ENCODE results near the gene SNURF.
"Not testable (repeated sequence)": the region's sequence is repeated elsewhere in the genome, so short reads cannot be mapped to it uniquely, and the experiment has no call there.

SNURF gene

DNA sequence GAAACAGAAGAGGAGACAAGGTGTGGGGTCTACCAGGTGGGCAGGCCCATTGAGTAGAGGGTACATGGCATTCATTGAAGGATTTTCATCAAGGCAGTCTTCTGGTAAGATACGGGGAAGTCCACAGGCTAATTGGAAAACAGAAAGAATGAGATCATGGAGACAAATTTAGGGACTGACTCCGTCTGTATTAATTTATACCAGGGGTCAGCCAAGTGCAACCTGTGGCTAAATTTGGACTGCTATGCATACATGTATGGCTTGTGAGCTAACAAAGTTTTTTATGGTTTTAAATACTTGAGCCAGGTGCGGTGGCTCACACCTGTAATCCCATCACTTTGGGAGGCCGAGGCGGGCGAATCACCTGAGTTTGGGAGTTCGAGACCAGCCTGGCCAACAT lies 21.1 kb upstream of the SNURF start:
- H3K4me3 ChIP-seq (ENCODE audit: low read depth, low read length) = no peak overlapping the region
- no peak for DNase-seq (ENCODE audit: low read depth)
- TF ChIP-seq, protein P1, sequence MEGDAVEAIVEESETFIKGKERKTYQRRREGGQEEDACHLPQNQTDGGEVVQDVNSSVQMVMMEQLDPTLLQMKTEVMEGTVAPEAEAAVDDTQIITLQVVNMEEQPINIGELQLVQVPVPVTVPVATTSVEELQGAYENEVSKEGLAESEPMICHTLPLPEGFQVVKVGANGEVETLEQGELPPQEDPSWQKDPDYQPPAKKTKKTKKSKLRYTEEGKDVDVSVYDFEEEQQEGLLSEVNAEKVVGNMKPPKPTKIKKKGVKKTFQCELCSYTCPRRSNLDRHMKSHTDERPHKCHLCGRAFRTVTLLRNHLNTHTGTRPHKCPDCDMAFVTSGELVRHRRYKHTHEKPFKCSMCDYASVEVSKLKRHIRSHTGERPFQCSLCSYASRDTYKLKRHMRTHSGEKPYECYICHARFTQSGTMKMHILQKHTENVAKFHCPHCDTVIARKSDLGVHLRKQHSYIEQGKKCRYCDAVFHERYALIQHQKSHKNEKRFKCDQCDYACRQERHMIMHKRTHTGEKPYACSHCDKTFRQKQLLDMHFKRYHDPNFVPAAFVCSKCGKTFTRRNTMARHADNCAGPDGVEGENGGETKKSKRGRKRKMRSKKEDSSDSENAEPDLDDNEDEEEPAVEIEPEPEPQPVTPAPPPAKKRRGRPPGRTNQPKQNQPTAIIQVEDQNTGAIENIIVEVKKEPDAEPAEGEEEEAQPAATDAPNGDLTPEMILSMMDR (IDR thresholded peaks at IDR 0.05; ENCODE audit: control insufficient read depth, extremely low read depth, insufficient read depth) = no peak

DNA sequence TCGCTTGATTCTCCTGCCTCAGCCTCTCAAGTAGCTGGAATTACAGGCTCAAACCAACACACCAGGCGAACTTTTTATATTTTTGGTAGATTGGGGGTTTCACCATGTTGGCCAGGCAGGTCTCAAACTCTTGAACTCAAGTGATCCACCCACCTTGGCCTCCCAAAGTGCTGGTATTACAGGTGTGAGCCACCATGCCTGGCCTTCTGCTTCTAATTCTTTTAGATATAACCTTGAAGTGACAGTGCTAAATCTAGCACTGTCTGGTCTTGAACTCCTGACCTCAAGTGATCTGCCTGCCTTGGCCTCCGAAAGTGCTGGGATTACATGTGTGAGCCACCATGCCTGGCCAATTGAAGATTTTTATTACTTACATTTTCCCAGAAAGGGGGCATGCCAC lies 16.6 kb upstream of the SNURF start:
- DNase-seq (ENCODE audit: low read depth); H3K4me3 ChIP-seq (ENCODE audit: low read depth, low read length): not testable (repeated sequence)

DNA sequence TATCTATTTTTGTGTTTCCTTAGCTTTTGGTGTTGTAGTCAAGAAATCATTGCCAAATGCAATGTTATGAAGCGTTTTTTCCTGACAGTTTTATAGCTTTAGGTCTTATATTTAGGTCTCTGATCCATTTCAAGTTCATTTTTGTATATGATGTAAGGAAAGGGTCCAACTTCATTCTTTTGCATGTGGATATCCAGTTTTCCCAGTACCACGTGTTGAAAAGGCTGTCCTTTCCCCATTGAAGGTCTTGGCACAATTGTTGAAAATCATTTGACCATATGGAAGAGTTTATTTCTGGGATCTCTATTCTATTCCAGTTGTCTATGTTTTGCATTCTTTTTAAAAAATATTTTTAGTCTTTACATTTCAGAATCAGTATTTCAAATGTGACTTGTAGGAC lies 14.6 kb upstream of the SNURF start:
- TF ChIP-seq, protein P1 (IDR thresholded peaks at IDR 0.05; ENCODE audit: control insufficient read depth, extremely low read depth, insufficient read depth) = no peak

DNA sequence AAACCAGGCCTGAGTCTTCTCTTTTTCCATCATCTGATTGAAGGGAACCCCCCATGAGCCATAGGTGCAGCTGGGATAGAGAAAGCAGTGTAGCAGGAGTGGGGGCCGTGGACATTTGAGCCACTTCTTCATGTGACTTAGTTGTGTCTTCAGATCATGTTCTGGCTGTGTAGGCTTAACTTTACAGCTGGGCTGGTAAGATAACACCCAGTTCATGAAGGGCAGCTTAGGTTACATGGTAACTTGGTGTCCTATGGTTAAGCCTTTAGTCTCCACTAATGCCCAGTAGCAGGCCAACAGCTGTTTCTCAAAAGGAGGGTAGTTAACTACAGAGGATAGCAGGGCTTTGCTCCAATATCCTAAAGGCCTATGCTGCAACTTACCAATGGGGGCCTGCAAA lies 11.4 kb upstream of the SNURF start:
- DNase-seq (ENCODE audit: low read depth) = no peak
- TF ChIP-seq, protein P1 (IDR thresholded peaks at IDR 0.05; ENCODE audit: control insufficient read depth, extremely low read depth, insufficient read depth) = no peak

More for the DNA sequence above, 14.6 kb upstream of the SNURF start:
- no peak overlapping the region for H3K4me3 ChIP-seq (ENCODE audit: low read depth, low read length)
- DNase-seq (ENCODE audit: low read depth) = no peak

DNA sequence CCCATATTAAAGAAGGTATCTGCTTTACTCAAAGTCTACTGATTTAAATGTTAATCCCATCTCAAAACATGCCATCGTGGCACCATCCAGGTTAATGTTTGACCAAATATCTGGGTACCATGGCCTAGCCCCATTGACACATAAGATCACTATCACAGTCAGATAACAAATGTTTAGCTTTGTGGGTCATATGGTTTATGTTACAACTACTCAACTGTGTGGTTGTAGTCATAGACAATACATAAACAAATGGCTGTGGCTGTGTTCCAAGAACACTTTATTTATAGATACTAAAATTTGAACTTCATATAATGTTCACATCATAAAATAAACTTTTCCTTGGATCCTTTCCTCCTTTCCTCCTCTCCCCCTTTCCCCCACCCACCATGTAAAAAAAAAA lies 9.8 kb upstream of the SNURF start:
- DNase-seq (ENCODE audit: low read depth) = peak; percentile 77
- TF ChIP-seq, protein P1 (IDR thresholded peaks at IDR 0.05; ENCODE audit: control insufficient read depth, extremely low read depth, insufficient read depth) = no peak
- no peak overlapping the region for H3K4me3 ChIP-seq (ENCODE audit: low read depth, low read length)

More for the DNA sequence above, 11.4 kb upstream of the SNURF start:
- H3K4me3 ChIP-seq (ENCODE audit: low read depth, low read length) = no peak overlapping the region

DNA sequence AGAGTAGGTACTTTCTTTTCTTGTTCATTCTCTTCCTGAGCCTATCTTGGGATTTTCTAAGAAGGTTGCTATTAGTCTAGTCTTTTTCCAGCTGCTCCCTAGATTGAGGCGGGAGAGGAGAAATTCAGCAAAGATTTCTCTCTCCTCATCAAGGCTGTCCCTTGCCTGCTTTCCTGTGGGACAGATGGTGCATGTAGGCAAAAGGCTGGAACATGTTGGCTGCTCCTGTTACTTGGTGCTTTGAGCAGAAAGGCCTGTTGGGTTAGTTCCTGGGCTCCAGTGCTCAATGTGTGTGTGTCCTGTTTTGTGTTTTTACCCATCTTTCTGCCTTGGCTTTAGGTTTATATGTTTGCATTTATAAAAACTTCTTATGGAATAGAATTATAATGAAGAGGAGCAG lies 9.1 kb upstream of the SNURF start:
- no peak overlapping the region for H3K4me3 ChIP-seq (ENCODE audit: low read depth, low read length)
- TF ChIP-seq, protein P1 (IDR thresholded peaks at IDR 0.05; ENCODE audit: control insufficient read depth, extremely low read depth, insufficient read depth) = no peak
- no peak for DNase-seq (ENCODE audit: low read depth)

DNA sequence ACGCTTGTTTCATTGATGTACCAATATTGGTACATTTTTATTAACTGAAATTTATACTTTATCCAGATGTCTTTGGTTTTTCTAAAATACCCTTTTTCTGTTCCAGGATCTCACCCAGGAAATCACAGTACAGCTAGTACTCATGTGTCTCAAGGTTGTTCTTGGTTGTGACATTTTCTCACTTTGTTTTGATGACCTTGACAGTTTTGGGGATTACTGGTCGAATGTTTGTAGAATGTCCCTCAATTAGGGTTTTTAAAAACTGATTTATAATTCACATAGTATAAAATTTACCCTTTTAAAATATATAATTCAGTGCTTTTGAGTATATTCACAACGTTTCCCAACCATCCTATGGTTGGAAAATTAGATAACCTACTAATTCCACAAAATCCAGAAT lies 6.3 kb upstream of the SNURF start:
- no peak for DNase-seq (ENCODE audit: low read depth)

More for the DNA sequence above, 6.3 kb upstream of the SNURF start:
- H3K4me3 ChIP-seq (ENCODE audit: low read depth, low read length) = no peak overlapping the region
- TF ChIP-seq, protein P1 (IDR thresholded peaks at IDR 0.05; ENCODE audit: control insufficient read depth, extremely low read depth, insufficient read depth) = no peak
